NB4 (cell line): ENCODE data around the gene TMEM42.

Experiments used
- CTCF ChIP-seq: IDR thresholded peaks from one replicate; pipeline ENCODE4 v1.5.1; 2012; ENCODE audit warnings: low read depth, low read length
- POLR2A ChIP-seq: IDR thresholded peaks from 2 replicates; pipeline ENCODE4 v1.6.1; 2011; ENCODE audit warnings: mild to moderate bottlenecking; ENCODE audit not compliant: insufficient read length; ENCODE audit errors: extremely low read depth

- no peak for TF ChIP-seq CTCF
- TF ChIP-seq POLR2A = no peak
These were observed 25.4 kb downstream of the TMEM42 start for GRCh38 chr3:44887101-44887500.
